DND-41 (cell line): ENCODE results near the gene PHACTR1.

Experiments used
- ATAC-seq: fragments of 200-7000 bp; cut with Tn5 transposase; 3 replicates; pipeline ENCODE4 v1.9.1; 2021; ENCODE audit warnings: low read depth; ENCODE audit not compliant: insufficient read depth
- DNase-seq: peaks from one replicate; pipeline ENCODE4 v3.0.0-alpha.2; 2020
- H2AFZ ChIP-seq: 2 replicates; pipeline ENCODE4 v1.6.0; 2012; ENCODE audit warnings: low read depth, low read length
- H3K27ac ChIP-seq: 2 replicates; pipeline ENCODE4 v1.5.1; 2012; ENCODE audit warnings: low read length, inconsistent platforms
- H3K27me3 ChIP-seq: fragments of 200-600 bp; sonication (generic); 2 replicates; pipeline ENCODE4 v1.6.0; 2012; ENCODE audit warnings: low read length, mild to moderate bottlenecking, inconsistent platforms; ENCODE audit not compliant: insufficient read depth, poor library complexity
- H3K36me3 ChIP-seq: 2 replicates; pipeline ENCODE4 v1.5.1; 2012; ENCODE audit warnings: low read length, inconsistent platforms; ENCODE audit not compliant: insufficient read depth
- H3K4me1 ChIP-seq: 2 replicates; pipeline ENCODE4 v1.5.1; 2012; ENCODE audit warnings: mild to moderate bottlenecking, low read length; ENCODE audit not compliant: insufficient read depth
- H3K4me2 ChIP-seq: 2 replicates; pipeline ENCODE4 v1.6.0; 2012; ENCODE audit warnings: mild to moderate bottlenecking, moderate library complexity, low read length, inconsistent platforms; ENCODE audit not compliant: insufficient read depth
- H3K4me3 ChIP-seq, 2 experiments: fragments of 200-600 bp in 1 of 2; shearing (Covaris generic) in 1 of 2; 2 replicates each; pipeline ENCODE4 v1.5.1; 2012 to 2016; ENCODE audit warnings: inconsistent platforms in 2 of 2, low read length in 2 of 2, mild to moderate bottlenecking in 2 of 2, low read depth in 1 of 2, moderate library complexity in 1 of 2
- H3K79me2 ChIP-seq: 2 replicates; pipeline ENCODE4 v1.6.0; 2012; ENCODE audit warnings: low read length, inconsistent platforms; ENCODE audit not compliant: insufficient read depth
- H3K9ac ChIP-seq: 2 replicates; pipeline ENCODE4 v1.6.0; 2012; ENCODE audit warnings: low read depth, mild to moderate bottlenecking, inconsistent platforms, low read length, moderate library complexity
- H3K9me3 ChIP-seq: 2 replicates; pipeline ENCODE4 v1.5.1; 2012; ENCODE audit warnings: low read length, moderate library complexity, mild to moderate bottlenecking, inconsistent platforms; ENCODE audit not compliant: insufficient read depth, severe bottlenecking
- H4K20me1 ChIP-seq: 2 replicates; pipeline ENCODE4 v1.6.0; 2012; ENCODE audit warnings: low read length; ENCODE audit not compliant: insufficient read depth
- EZH2 ChIP-seq: IDR thresholded peaks from 3 replicates; pipeline ENCODE4 v1.6.1; 2012; ENCODE audit warnings: borderline replicate concordance, low read depth, mild to moderate bottlenecking, moderate library complexity, low read length, inconsistent platforms; ENCODE audit not compliant: severe bottlenecking
- TF ChIP-seq, protein P1 (sequence below): IDR thresholded peaks from 2 replicates; pipeline ENCODE4 v1.5.1; 2012; ENCODE audit warnings: borderline replicate concordance, low read length, moderate library complexity, mild to moderate bottlenecking; ENCODE audit not compliant: poor library complexity, severe bottlenecking; ENCODE audit errors: extremely low read depth

The PHACTR1 gene

DNA sequence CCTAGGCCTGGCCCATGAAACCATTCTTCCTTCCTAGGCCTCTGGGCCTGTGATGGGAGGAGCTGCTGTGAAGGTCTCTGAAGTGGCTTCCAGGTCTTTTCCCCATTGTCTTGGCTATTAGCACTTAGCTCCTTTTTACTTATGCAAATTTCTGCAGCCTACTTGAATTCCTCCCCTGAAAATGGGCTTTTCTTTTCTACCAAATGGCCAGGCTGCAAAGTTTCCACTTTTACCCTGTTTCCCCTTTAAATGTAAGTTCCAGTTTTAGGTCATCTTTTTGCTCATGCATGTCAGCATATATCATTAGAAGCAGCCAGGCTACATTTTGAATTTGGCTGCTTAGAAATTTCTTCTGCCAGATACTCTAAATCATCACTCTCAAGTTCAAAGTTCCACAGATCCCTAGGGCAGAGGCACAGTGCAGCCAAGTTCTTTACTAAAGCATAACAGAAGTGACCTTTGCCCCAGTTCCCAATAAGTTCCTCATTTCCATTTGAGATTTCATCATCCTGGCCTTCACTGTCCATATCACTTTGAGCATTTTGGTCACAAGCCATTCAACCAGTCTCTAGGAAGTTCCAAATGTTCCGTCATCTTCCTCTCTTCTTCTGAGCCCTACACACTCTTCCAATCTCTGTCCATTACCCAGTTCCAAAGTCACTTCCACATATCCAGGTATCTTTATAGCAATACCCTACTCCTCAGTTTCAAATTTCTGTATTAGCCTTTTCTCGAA, 539.9 kb downstream of the PHACTR1 start:
- TF ChIP-seq, protein P1, sequence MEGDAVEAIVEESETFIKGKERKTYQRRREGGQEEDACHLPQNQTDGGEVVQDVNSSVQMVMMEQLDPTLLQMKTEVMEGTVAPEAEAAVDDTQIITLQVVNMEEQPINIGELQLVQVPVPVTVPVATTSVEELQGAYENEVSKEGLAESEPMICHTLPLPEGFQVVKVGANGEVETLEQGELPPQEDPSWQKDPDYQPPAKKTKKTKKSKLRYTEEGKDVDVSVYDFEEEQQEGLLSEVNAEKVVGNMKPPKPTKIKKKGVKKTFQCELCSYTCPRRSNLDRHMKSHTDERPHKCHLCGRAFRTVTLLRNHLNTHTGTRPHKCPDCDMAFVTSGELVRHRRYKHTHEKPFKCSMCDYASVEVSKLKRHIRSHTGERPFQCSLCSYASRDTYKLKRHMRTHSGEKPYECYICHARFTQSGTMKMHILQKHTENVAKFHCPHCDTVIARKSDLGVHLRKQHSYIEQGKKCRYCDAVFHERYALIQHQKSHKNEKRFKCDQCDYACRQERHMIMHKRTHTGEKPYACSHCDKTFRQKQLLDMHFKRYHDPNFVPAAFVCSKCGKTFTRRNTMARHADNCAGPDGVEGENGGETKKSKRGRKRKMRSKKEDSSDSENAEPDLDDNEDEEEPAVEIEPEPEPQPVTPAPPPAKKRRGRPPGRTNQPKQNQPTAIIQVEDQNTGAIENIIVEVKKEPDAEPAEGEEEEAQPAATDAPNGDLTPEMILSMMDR: no peak
- no peak for TF ChIP-seq EZH2
- H3K9ac ChIP-seq: no peak overlapping the region
- H3K4me2 ChIP-seq: no peak overlapping the region
- no peaks in the 10 kb centered on the region for H3K9me3 ChIP-seq
- no peaks in the 10 kb centered on the region for H3K36me3 ChIP-seq
- no peaks in the 10 kb centered on the region for H3K79me2 ChIP-seq
- H3K27me3 ChIP-seq: no peaks in the 10 kb centered on the region
- H3K4me3 ChIP-seq: no peak overlapping the region
- ATAC-seq (no peak), DNase-seq (no peak)
- H4K20me1 ChIP-seq: no peaks in the 10 kb centered on the region
- no peak overlapping the region for H2AFZ ChIP-seq
- H3K4me1 ChIP-seq: no peaks in the 10 kb centered on the region
- H3K27ac ChIP-seq: no peak overlapping the region

DNA sequence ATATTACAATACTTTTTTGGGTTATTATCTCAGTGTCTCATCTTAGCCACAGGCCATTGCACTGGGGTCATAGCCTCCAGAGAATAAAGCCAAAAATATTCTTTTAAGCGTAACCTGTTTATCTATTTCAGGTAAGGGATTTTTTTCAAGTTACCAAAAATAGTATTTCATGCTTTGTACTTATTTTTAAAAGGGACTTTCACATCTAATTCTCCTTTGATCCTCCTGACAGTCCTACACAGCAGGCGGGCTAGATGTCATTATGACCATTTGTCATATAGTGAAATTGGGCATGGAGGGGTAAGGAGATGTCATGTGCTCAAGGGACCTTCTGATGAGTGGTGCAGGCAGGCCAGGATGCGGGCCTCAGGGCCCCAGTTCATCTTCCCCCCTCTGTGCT, 542.8 kb downstream of the PHACTR1 start:
- H4K20me1 ChIP-seq: peaks cover 2% of the 10 kb centered on the region; the same call in 1 of the 2 replicates
- no peak for ATAC-seq
- H3K27me3 ChIP-seq: no peaks in the 10 kb centered on the region
- DNase-seq: no peak
- TF ChIP-seq, protein P1: no peak
- no peak for TF ChIP-seq EZH2
- H3K79me2 ChIP-seq: no peaks in the 10 kb centered on the region
- H3K36me3 ChIP-seq: no peaks in the 10 kb centered on the region
- H3K9me3 ChIP-seq: no peaks in the 10 kb centered on the region
- H3K9ac ChIP-seq: no peak overlapping the region
- no peaks in the 10 kb centered on the region for H3K4me1 ChIP-seq
- no peak overlapping the region for H3K4me2 ChIP-seq
- no peak overlapping the region for H3K27ac ChIP-seq
- no peak overlapping the region for H2AFZ ChIP-seq
- no peak overlapping the region for H3K4me3 ChIP-seq

DNA sequence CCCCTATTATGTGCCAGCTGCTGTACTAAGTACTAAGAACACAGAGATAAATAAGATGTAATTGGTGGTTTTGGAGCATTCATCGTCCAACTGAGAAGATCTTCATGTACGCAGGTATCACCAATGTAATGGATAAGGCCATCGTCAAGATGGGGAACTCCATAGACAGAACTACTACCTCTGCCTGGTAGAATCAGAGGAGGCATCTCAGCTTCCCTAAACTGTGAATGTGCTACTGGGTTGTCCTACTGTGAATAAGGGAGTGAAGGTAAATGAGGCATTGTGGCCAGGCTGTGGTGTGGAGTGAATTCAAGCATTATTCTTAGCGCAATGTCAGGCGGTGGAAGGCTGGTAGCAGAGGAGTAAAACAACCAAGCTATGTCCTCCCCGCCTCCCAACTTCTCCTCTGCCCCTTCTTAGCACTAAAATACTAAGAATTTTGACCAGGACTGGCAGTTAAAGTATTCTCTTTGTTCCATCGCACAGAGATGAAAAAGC, 543.6 kb downstream of the PHACTR1 start:
- Histone ChIP-seq H3K27me3 (no peaks in the 10 kb centered on the region), H3K27ac (no peak overlapping the region), H3K36me3 (no peaks in the 10 kb centered on the region), H4K20me1 (peaks cover 2% of the 10 kb centered on the region; the same call in 1 of the 2 replicates), H2AFZ (no peak overlapping the region), H3K79me2 (no peaks in the 10 kb centered on the region), H3K4me1 (no peaks in the 10 kb centered on the region), H3K9me3 (no peaks in the 10 kb centered on the region), H3K9ac (no peak overlapping the region), H3K4me2 (no peak overlapping the region), H3K4me3 (no peak overlapping the region)
- no peak for TF ChIP-seq EZH2
- TF ChIP-seq, protein P1: no peak
- no peak for ATAC-seq
- no peak for DNase-seq
